H1 (cell line): ENCODE data around the gene CXCR5. TPM values are rescaled to one million over a fixed set of nuclear protein-coding genes. Genes with fewer than 3 reads are reported as not detected.

Experiments
- CTCF ChIA-PET: fragments of 300-600 bp; sonication (Branson Sonifier 250); formaldehyde crosslinking; loops from one replicate; lab custom pipeline; 2021; ENCODE audit not compliant: partially characterized antibody; lab: Charles Lee
- POLR2A ChIA-PET: fragments of 300-600 bp; sonication (Branson Sonifier 250); formaldehyde crosslinking; loops from one replicate; lab custom pipeline; 2021; ENCODE audit warnings: inconsistent platforms; ENCODE audit not compliant: partially characterized antibody; lab: Charles Lee
- DNase-seq, 2 experiments: peaks; one replicate each; pipeline versions ENCODE4 v3.0.0 to v3.0.0-alpha.2; 2010 to 2022; ENCODE audit warnings: low spot score in 2 of 2, low read depth in 1 of 2, mixed read lengths in 1 of 2
- FAIRE-seq: peaks from 2 replicates; lab custom pipeline; 2011; peaks lifted over from hg19 to GRCh38; lab: Jason Lieb, UNC
- H2AFZ ChIP-seq: 2 replicates; pipeline ENCODE4 v1.8.1; 2012; ENCODE audit warnings: low read length, inconsistent platforms
- H2AK5ac ChIP-seq: 2 replicates; pipeline ENCODE4 v1.6.1; 2013; ENCODE audit warnings: low read depth, low read length
- H2BK120ac ChIP-seq: replicated peaks from 2 replicates; pipeline ENCODE3; 2013; ENCODE audit warnings: low read depth, low read length, inconsistent platforms
- H2BK12ac ChIP-seq: 2 replicates; pipeline ENCODE4 v1.6.1; 2013; ENCODE audit warnings: low read depth, low read length
- H2BK15ac ChIP-seq: 2 replicates; pipeline ENCODE4 v1.6.1; 2013; ENCODE audit warnings: low read length
- H2BK20ac ChIP-seq: 2 replicates; pipeline ENCODE4 v1.6.1; 2013; ENCODE audit warnings: low read length
- H2BK5ac ChIP-seq: 2 replicates; pipeline ENCODE4 v1.6.1; 2013; ENCODE audit warnings: low read depth, low read length
- H3K14ac ChIP-seq: 2 replicates; pipeline ENCODE4 v1.6.1; 2013; ENCODE audit warnings: inconsistent platforms; ENCODE audit not compliant: insufficient read length
- H3K18ac ChIP-seq: 2 replicates; pipeline ENCODE4 v1.6.1; 2013; ENCODE audit warnings: low read length; ENCODE audit errors: extremely low read depth
- H3K23ac ChIP-seq: 2 replicates; pipeline ENCODE4 v1.6.1; 2013; ENCODE audit warnings: inconsistent platforms; ENCODE audit not compliant: insufficient read length
- H3K23me2 ChIP-seq: 2 replicates; pipeline ENCODE4 v1.6.1; 2013; ENCODE audit warnings: low read depth, low read length
- H3K27ac ChIP-seq: 2 replicates; pipeline ENCODE4 v1.6.1; 2011; ENCODE audit warnings: low read depth, low read length, inconsistent platforms
- H3K27me3 ChIP-seq, 4 experiments: replicated peaks in 1 of 4; 1 replicate in 1 of 4; 2 replicates in 3 of 4; pipeline versions ENCODE4 v1.6.1 to v1.8.1; 2011 to 2013; ENCODE audit warnings: low read length in 3 of 4, mild to moderate bottlenecking in 3 of 4, inconsistent platforms in 2 of 4, mixed read lengths in 2 of 4, moderate library complexity in 1 of 4; ENCODE audit not compliant: control insufficient read depth in 3 of 4, insufficient read depth in 3 of 4; ENCODE audit errors: extremely low read depth in 1 of 4
- H3K36me3 ChIP-seq, 4 experiments: 2 replicates each; pipeline versions ENCODE4 v1.6.1 to v1.8.1; 2011 to 2013; ENCODE audit warnings: mild to moderate bottlenecking in 4 of 4, low read length in 3 of 4, moderate library complexity in 2 of 4, control low read depth in 1 of 4, inconsistent platforms in 1 of 4; ENCODE audit not compliant: insufficient read depth in 4 of 4, control insufficient read depth in 2 of 4
- H3K4ac ChIP-seq: replicated peaks from 2 replicates; pipeline ENCODE3; 2013; ENCODE audit warnings: low read length, low read depth, mixed read lengths, inconsistent platforms; ENCODE audit not compliant: insufficient read length
- H3K4me1 ChIP-seq, 4 experiments: replicated peaks in 1 of 4; 1 replicate in 1 of 4; 2 replicates in 3 of 4; pipeline versions ENCODE4 v1.6.1 to v1.8.1; 2011 to 2013; ENCODE audit warnings: low read length in 3 of 4, inconsistent platforms in 2 of 4, mixed read lengths in 1 of 4; ENCODE audit not compliant: insufficient read depth in 4 of 4, control insufficient read depth in 3 of 4
- H3K4me2 ChIP-seq, 2 experiments: 2 replicates each; pipeline versions ENCODE4 v1.6.1 to v1.8.1; 2011 to 2013; ENCODE audit warnings: low read depth in 2 of 2, low read length in 2 of 2, control low read depth in 1 of 2, inconsistent platforms in 1 of 2, mild to moderate bottlenecking in 1 of 2; ENCODE audit not compliant: insufficient read depth in 1 of 2
- H3K4me3 ChIP-seq, 4 experiments: fragments of 200-600, 300-600 bp in 1 of 4; sonication (generic), shearing (Covaris generic), sonication (Bioruptor Twin) in 1 of 4; 2 replicates each; pipeline versions ENCODE4 v1.5.1 to v1.8.1; 2011 to 2016; ENCODE audit warnings: low read length in 4 of 4, low read depth in 3 of 4, control low read depth in 2 of 4, inconsistent platforms in 2 of 4, mild to moderate bottlenecking in 2 of 4, mixed read lengths in 1 of 4, moderate library complexity in 1 of 4; ENCODE audit not compliant: insufficient read depth in 2 of 4; ENCODE audit errors: extremely low read depth in 1 of 4
- H3K56ac ChIP-seq: replicated peaks from 2 replicates; pipeline ENCODE3; 2013; ENCODE audit warnings: low read depth, mild to moderate bottlenecking, mixed read lengths, low read length, inconsistent platforms; ENCODE audit not compliant: insufficient read length
- H3K79me1 ChIP-seq: 2 replicates; pipeline ENCODE4 v1.6.1; 2013; ENCODE audit warnings: low read depth, low read length, control low read depth
- H3K79me2 ChIP-seq, 2 experiments: 2 replicates each; pipeline versions ENCODE4 v1.6.1 to v1.8.1; 2012 to 2013; ENCODE audit warnings: low read length in 2 of 2, mild to moderate bottlenecking in 2 of 2, inconsistent platforms in 1 of 2; ENCODE audit not compliant: insufficient read depth in 2 of 2, control insufficient read depth in 1 of 2
- H3K9ac ChIP-seq, 4 experiments: replicated peaks in 1 of 4; 1 replicate in 1 of 4; 2 replicates in 3 of 4; pipeline versions ENCODE4 v1.6.1 to v1.8.1; 2011 to 2013; ENCODE audit warnings: low read depth in 3 of 4, low read length in 3 of 4, control low read depth in 2 of 4, mild to moderate bottlenecking in 2 of 4, moderate library complexity in 2 of 4, inconsistent platforms in 1 of 4; ENCODE audit errors: extremely low read depth in 1 of 4
- H3K9me3 ChIP-seq, 2 experiments: 2 replicates each; pipeline versions ENCODE4 v1.6.1 to v1.8.1; 2012 to 2013; ENCODE audit warnings: mild to moderate bottlenecking in 2 of 2, moderate library complexity in 2 of 2, control low read depth in 1 of 2, inconsistent platforms in 1 of 2, low read depth in 1 of 2, low read length in 1 of 2, mixed read lengths in 1 of 2; ENCODE audit not compliant: insufficient read depth in 2 of 2
- H4K20me1 ChIP-seq, 2 experiments: replicated peaks in 1 of 2; 2 replicates each; pipeline versions ENCODE3 to v1.8.1; 2011 to 2013; ENCODE audit warnings: inconsistent platforms in 2 of 2, low read length in 2 of 2, mild to moderate bottlenecking in 1 of 2; ENCODE audit not compliant: insufficient read depth in 2 of 2, control insufficient read depth in 1 of 2
- H4K5ac ChIP-seq: 2 replicates; pipeline ENCODE4 v1.6.1; 2013; ENCODE audit warnings: low read length, low read depth, mixed read lengths, inconsistent platforms; ENCODE audit not compliant: insufficient read length
- H4K8ac ChIP-seq: 2 replicates; pipeline ENCODE4 v1.8.0; 2013; ENCODE audit warnings: mild to moderate bottlenecking, moderate library complexity, low read length, inconsistent platforms; ENCODE audit not compliant: insufficient read depth; ENCODE audit errors: extremely low read depth
- H4K91ac ChIP-seq: replicated peaks from 2 replicates; pipeline ENCODE3; 2013; ENCODE audit warnings: low read length, mixed read lengths, inconsistent platforms; ENCODE audit not compliant: insufficient read length
- GABPA ChIP-seq: IDR thresholded peaks from 2 replicates; pipeline ENCODE4 v1.6.1; 2011; ENCODE audit warnings: mild to moderate bottlenecking, low read length, moderate library complexity, borderline replicate concordance; ENCODE audit not compliant: insufficient read depth
- WGBS, 2 experiments: shearing (Covaris generic) in 1 of 2; methylation state at CpG; one replicate each; pipeline versions ENCODE4 v1.1.6 to v1.1.7; 2013 to 2015; ENCODE audit warnings: low lambda C conversion rate in 2 of 2, mixed read lengths in 2 of 2, inconsistent platforms in 1 of 2, low coverage in 1 of 2, missing lambda C conversion rate in 1 of 2; ENCODE audit not compliant: insufficient replicate concordance in 2 of 2, insufficient coverage in 1 of 2, insufficient read length in 1 of 2; ENCODE audit errors: extremely low coverage in 1 of 2, missing lambda C conversion rate in 1 of 2; 5-methylcytosine and 5-hydroxymethylcytosine counted together
- polyA plus RNA-seq, 7 experiments: library from polyadenylated mRNA; depleted of rRNA in 3 of 7; stranded (reverse) in 5 of 7; unstranded in 2 of 7; fragments of >200 nt in 5 of 7; fragments of 200-250 nt in 2 of 7; gene quantifications; 1 replicate in 5 of 7; 2 replicates in 1 of 7; 4 replicates in 1 of 7; pipeline versions ENCODE4 v1.2.1 to v1.2.3, GENCODE V29; 2011 to 2013; ENCODE audit warnings: missing spikeins in 2 of 7, mixed read lengths in 2 of 7
- total RNA-seq: library from RNA; stranded (reverse); fragmentation: NEBNext Ultra II Directional; extraction: Animal tissue kit (Norgen Biotek cat#: 25700); gene quantifications from 2 replicates; pipeline ENCODE4 v1.2.1, GENCODE V29; 2021

The CXCR5 gene
- total and polyA plus RNA-seq, 2 of the 8 experiments (the other 6 are each of a cell fraction or from before 2014, with no cell fraction given), result not detected

DNA sequence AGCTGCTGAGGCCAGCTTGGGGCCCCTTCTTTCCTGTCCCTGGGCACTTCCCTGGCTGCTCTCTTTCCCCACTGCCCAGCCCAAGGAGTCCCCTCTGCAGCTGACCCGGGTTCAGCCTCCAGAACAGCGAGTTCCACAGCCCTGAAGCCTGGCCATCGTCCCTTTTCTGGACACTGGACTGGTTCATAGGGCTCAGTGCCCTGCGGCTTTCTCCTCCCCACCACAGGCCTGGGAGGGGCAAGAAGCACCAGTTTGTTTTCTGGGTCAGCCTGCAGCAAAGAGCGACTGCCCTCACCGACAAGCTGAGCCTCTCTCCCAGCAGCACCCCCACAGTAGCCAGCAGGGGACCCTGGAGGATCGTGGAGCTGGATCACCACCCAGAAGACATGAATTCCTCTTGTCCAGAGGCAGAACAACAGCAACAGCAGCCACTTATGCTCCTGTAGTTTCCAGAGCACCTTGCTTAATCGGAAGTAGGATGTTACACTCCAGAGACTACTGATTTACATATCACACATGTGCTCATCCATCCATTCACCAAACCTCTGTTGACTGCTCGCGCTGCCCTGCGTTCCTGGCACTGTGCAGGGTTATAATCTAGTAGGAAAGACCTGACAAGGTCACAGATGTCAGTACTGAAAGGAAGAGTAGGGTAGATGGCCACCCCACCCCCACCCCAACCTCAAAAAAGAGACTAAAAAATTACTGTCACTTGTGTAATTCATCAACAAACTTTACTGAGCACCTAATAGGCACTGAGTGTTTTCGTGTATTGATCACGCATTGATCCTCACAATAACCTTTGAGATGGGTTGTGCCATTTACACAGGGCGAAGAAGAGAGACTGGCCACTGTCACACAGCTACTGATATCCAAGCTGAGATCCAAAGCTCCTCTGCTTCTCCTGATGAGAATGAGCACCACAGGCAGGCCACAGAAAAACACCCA, 13.0 kb upstream of the CXCR5 start:
- H2AK5ac ChIP-seq, result no peak overlapping the region
- H3K79me1 ChIP-seq, result no peaks in the 10 kb centered on the region
- H3K79me2 ChIP-seq, result no peaks in the 10 kb centered on the region
- ChIA-PET POLR2A (interaction anchor here (1.0 to 3.1 kb wide), 10 partner anchors 11 to 123 kb away, joined by 3 to 20 read pairs (median 6); partner anchors contain the start of genes CXCR5 and DDX6), CTCF (interaction anchor here (0.6 to 2.3 kb wide), 14 partner anchors 9 to 210 kb away, joined by 3 to 10 read pairs (median 4); partner anchors contain the start of gene CXCR5)
- H2AFZ ChIP-seq, result peak overlapping the region; percentile 97
- no peak overlapping the region for H2BK20ac ChIP-seq
- no peak overlapping the region for H4K5ac ChIP-seq
- no peak overlapping the region for H3K27ac ChIP-seq
- FAIRE-seq (no peak), DNase-seq (peak in 1 of 2 experiments; percentile 63)
- peak overlapping the region; percentile 52; the same call in 1 of the 2 replicates for H2BK12ac ChIP-seq
- H3K23ac ChIP-seq, result no peak overlapping the region
- H3K56ac ChIP-seq, result no peak overlapping the region
- H4K91ac ChIP-seq, result no peak overlapping the region
- H4K8ac ChIP-seq, result peak overlapping the region; percentile 81; the same call in 1 of the 2 replicates
- H3K23me2 ChIP-seq, result peaks cover 3% of the 10 kb centered on the region; the same call in 1 of the 2 replicates
- H3K4ac ChIP-seq, result no peak overlapping the region
- H3K27me3 ChIP-seq, result no peaks in the 10 kb centered on the region
- peak overlapping the region; percentile 47 to 62 for H3K4me2 ChIP-seq
- no peaks in the 10 kb centered on the region for H3K36me3 ChIP-seq
- peak overlapping the region; percentile 35 for H2BK120ac ChIP-seq
- no peaks in the 10 kb centered on the region for H3K9me3 ChIP-seq
- no peak overlapping the region for H3K14ac ChIP-seq
- H3K9ac ChIP-seq, result no peak overlapping the region
- H3K18ac ChIP-seq, result peak overlapping the region; percentile 42
- 62% methylated on average over 14 of the region's 14 CpGs; no CpG with 5 or more reads in 1 of the 2 experiments for WGBS, 2 experiments
- peak overlapping the region in 2 of 4 experiments; percentile 7 to 32; a peak in 4 of 8 replicates for H3K4me3 ChIP-seq
- H4K20me1 ChIP-seq, result no peaks in the 10 kb centered on the region
- peaks cover 0 to 12% (median 6%) of the 10 kb centered on the region in 4 experiments; a peak in 6 of 7 replicates for H3K4me1 ChIP-seq
- peak overlapping the region; percentile 57; the same call in 1 of the 2 replicates for H2BK5ac ChIP-seq
- H2BK15ac ChIP-seq, result no peak overlapping the region
- TF ChIP-seq GABPA, result no peak
